A549 (cell line): Measurements from ENCODE around the gene SYCP1. TPM values are rescaled to one million over a fixed set of nuclear protein-coding genes. Genes with fewer than 3 reads are reported as not detected.

Experiments used
- ATAC-seq, 2 experiments: fragments of 200-7000 bp in 1 of 2; fragments of >200 bp in 1 of 2; cut with Nextera tagmentation in 1 of 2; cut with Tn5 transposase in 1 of 2; 3 replicates each; pipeline versions ENCODE4 v1.8.0 to v1.9.1; 2018 to 2020; ENCODE audit warnings: mild to moderate bottlenecking in 1 of 2, moderate library complexity in 1 of 2
- CTCF ChIA-PET: fragments of 300-600 bp; sonication (Branson Sonifier 250); formaldehyde crosslinking; extraction: SDS; loops from one replicate; lab custom pipeline; 2021; ENCODE audit warnings: antibody characterized with exemption, inconsistent platforms; lab: Yijun Ruan, JAX
- POLR2A ChIA-PET: fragments of 350-600 bp; formaldehyde crosslinking; extraction: SDS; loops from one replicate; lab custom pipeline; 2021; ENCODE audit warnings: antibody characterized with exemption, inconsistent platforms; lab: Yijun Ruan, JAX
- DNase-seq, 2 experiments: peaks; one replicate each; pipeline versions ENCODE4 v3.0.0 to v3.0.0-alpha.2; 2011 to 2016; ENCODE audit warnings: low read depth in 1 of 2, low spot score in 1 of 2
- FAIRE-seq: peaks from 2 replicates; lab custom pipeline; 2011; peaks lifted over from hg19 to GRCh38; lab: Jason Lieb, UNC
- H3K27ac ChIP-seq, 2 experiments: fragments of >200 bp; sonication (Bioruptor Twin); formaldehyde crosslinking; 3 replicates each; pipeline ENCODE4 v1.5.1; 2016 to 2017
- H3K4me1 ChIP-seq: fragments of >200 bp; sonication (Bioruptor Twin); formaldehyde crosslinking; 3 replicates; pipeline ENCODE4 v1.6.1; 2016
- H3K4me2 ChIP-seq: fragments of >200 bp; sonication (Bioruptor Twin); formaldehyde crosslinking; 3 replicates; pipeline ENCODE4 v1.6.1; 2016
- H3K4me3 ChIP-seq: fragments of >200 bp; sonication (Bioruptor Twin); formaldehyde crosslinking; 3 replicates; pipeline ENCODE4 v1.5.1; 2016
- H3K9me3 ChIP-seq: fragments of >200 bp; sonication (Bioruptor Twin); formaldehyde crosslinking; 3 replicates; pipeline ENCODE4 v1.6.1; 2016
- CHD4 ChIP-seq: fragments of 200-600 bp; sonication (generic); IDR thresholded peaks from 2 replicates; pipeline ENCODE4 v1.6.1; 2016; ENCODE audit warnings: antibody characterized with exemption, mild to moderate bottlenecking, borderline replicate concordance
- E2F6 ChIP-seq: IDR thresholded peaks from 2 replicates; pipeline ENCODE4 v1.6.1; 2012; ENCODE audit warnings: low read depth, borderline replicate concordance
- EHF ChIP-seq: fragments of 250-450 bp; sonication (Bioruptor Pico); IDR thresholded peaks from 2 replicates; pipeline ENCODE4 v1.5.0; 2020; ENCODE audit warnings: mild to moderate bottlenecking
- EP300 ChIP-seq, 2 experiments: fragments of >200 bp; sonication (Bioruptor Twin); formaldehyde crosslinking; IDR thresholded peaks; 2 replicates in 1 of 2; 3 replicates in 1 of 2; pipeline ENCODE4 v1.6.1; 2016 to 2017
- ESRRA ChIP-seq: fragments of 150-350 bp; IDR thresholded peaks from 2 replicates; pipeline ENCODE4 v1.6.1; 2014; ENCODE audit warnings: mild to moderate bottlenecking, low read length, borderline replicate concordance
- FOSL2 ChIP-seq, 2 experiments: fragments of 450-650 bp in 1 of 2; fragments of >200 bp in 1 of 2; sonication (Bioruptor Twin) in 1 of 2; formaldehyde crosslinking; IDR thresholded peaks; 2 replicates each; pipeline versions ENCODE4 v1.5.0 to v1.6.1; 2016 to 2020; ENCODE audit warnings: mild to moderate bottlenecking in 1 of 2, moderate library complexity in 1 of 2
- HOXB13 ChIP-seq: fragments of 250-450 bp; sonication (Bioruptor Pico); IDR thresholded peaks from 2 replicates; pipeline ENCODE4 v1.5.0; 2020; ENCODE audit warnings: low read depth, mild to moderate bottlenecking, moderate library complexity
- JUN ChIP-seq, 2 experiments: fragments of >200 bp; sonication (Bioruptor Twin); formaldehyde crosslinking; IDR thresholded peaks; 2 replicates in 1 of 2; 3 replicates in 1 of 2; pipeline ENCODE4 v1.6.1; 2016 to 2017
- MAFK ChIP-seq: fragments of 450-650 bp; IDR thresholded peaks from 2 replicates; pipeline ENCODE4 v1.6.1; 2014; ENCODE audit not compliant: partially characterized antibody
- MYC ChIP-seq: IDR thresholded peaks from 2 replicates; pipeline ENCODE4 v1.6.1; 2012; ENCODE audit warnings: mild to moderate bottlenecking, inconsistent platforms, low read length, improper control_type of control experiment, borderline replicate concordance
- NPAS2 ChIP-seq: fragments of 250-450 bp; sonication (Bioruptor Pico); IDR thresholded peaks from 2 replicates; pipeline ENCODE4 v1.8.0; 2022; ENCODE audit warnings: mild to moderate bottlenecking, moderate library complexity, borderline replicate concordance
- NR3C1 ChIP-seq: fragments of >200 bp; sonication (Bioruptor Twin); formaldehyde crosslinking; IDR thresholded peaks from 3 replicates; pipeline ENCODE4 v1.6.1; 2017
- RARB ChIP-seq: fragments of 250-450 bp; sonication (Bioruptor Pico); IDR thresholded peaks from 2 replicates; pipeline ENCODE4 v1.8.0; 2021; ENCODE audit warnings: mild to moderate bottlenecking, moderate library complexity
- TP53 ChIP-seq: fragments of 250-450 bp; sonication (Bioruptor Pico); IDR thresholded peaks from 2 replicates; pipeline ENCODE4 v1.5.0; 2021; ENCODE audit warnings: mild to moderate bottlenecking, moderate library complexity
- USF2 ChIP-seq: fragments of 450-650 bp; IDR thresholded peaks from 2 replicates; pipeline ENCODE4 v1.6.1; 2014; ENCODE audit warnings: antibody characterized with exemption
- ZC3H11A ChIP-seq: fragments of 450-650 bp; IDR thresholded peaks from 2 replicates; pipeline ENCODE4 v1.6.1; 2014; ENCODE audit warnings: antibody characterized with exemption, mild to moderate bottlenecking
- ZNF302 ChIP-seq: fragments of 250-450 bp; sonication (Bioruptor Pico); IDR thresholded peaks from 2 replicates; pipeline ENCODE4 v1.9.0; 2021; ENCODE audit warnings: inconsistent platforms, mild to moderate bottlenecking, moderate library complexity
- ZSCAN20 ChIP-seq: fragments of 250-450 bp; sonication (Bioruptor Pico); IDR thresholded peaks from 2 replicates; pipeline ENCODE4 v1.8.0; 2022; ENCODE audit warnings: mild to moderate bottlenecking, moderate library complexity
- WGBS: methylation state at CpG from one replicate; pipeline ENCODE4 v1.1.6; 2017; ENCODE audit errors: missing lambda C conversion rate; 5-methylcytosine and 5-hydroxymethylcytosine counted together
- polyA minus RNA-seq: library from RNA; depleted of rRNA, polyadenylated mRNA; stranded (reverse); fragments of >200 nt; gene quantifications from 2 replicates; pipeline ENCODE4 v1.2.3, GENCODE V29; 2011; rRNA and poly(A)+ RNA removed
- polyA plus RNA-seq, 4 experiments: library from polyadenylated mRNA; depleted of rRNA in 3 of 4; stranded (reverse); fragments of >200 nt; fragmentation: RNase III in 1 of 4; extraction: RNeasy Plus Mini Kit Qiagen cat#74134 plus additional on column Dnase treatment in 1 of 4; gene quantifications; 2 replicates in 3 of 4; 3 replicates in 1 of 4; pipeline ENCODE4 v1.2.3, GENCODE V29; 2011 to 2017

Gene SYCP1
- polyA plus RNA-seq (2011; rRNA removed) (not detected in 2 replicates), polyA plus RNA-seq (2017; fragmentation: RNase III; extraction: RNeasy Plus Mini Kit Qiagen cat#74134 plus additional on column Dnase treatment) (not detected in 3 replicates), polyA minus RNA-seq (not detected in 2 replicates)
- polyA plus RNA-seq (2012; cell fraction: cytosol; rRNA removed), result not detected in 2 replicates
- not detected in 2 replicates for polyA plus RNA-seq (2012; cell fraction: nucleus; rRNA removed)

- H3K27ac ChIP-seq, result no peak within 1 kb of the TSS
- no peak for FAIRE-seq
- WGBS, result 77% methylated on average over 39 of the region's 40 CpGs
- POLR2A ChIA-PET, result no interaction called here
- CTCF ChIA-PET, result interaction anchor here (0.7 kb wide), 1 partner anchor 283 kb away, joined by 3 read pairs; no protein-coding TSS in a partner anchor
- no peak for ATAC-seq
- H3K4me2 ChIP-seq, result no peak within 1 kb of the TSS
- no peak for DNase-seq
- H3K4me1 ChIP-seq, result no peaks in the 10 kb centered on the region
- H3K9me3 ChIP-seq, result no peaks in the 10 kb centered on the region
- H3K4me3 ChIP-seq, result no peak within 1 kb of the TSS
- TF ChIP-seq EHF (no peak), CHD4 (no peak), JUN (IDR thresholded peaks at IDR 0.05) (no peak), MYC (no peak), EP300 (IDR thresholded peaks at IDR 0.05) (no peak), HOXB13 (no peak), NPAS2 (CRISPR knock-in tag) (no peak), ZNF302 (CRISPR knock-in tag) (no peak), FOSL2 (IDR thresholded peaks at IDR 0.05) (no peak), FOSL2 (CRISPR knock-in tag; IDR thresholded peaks at IDR 0.05) (no peak)
Observed at GRCh38 chr1:114854693-114855320, at the start of gene SYCP1. Gene SYCP1, plus strand, starts transcription at chr1:114854863. Its CDS starts 602 bp downstream, at chr1:114855465.

- WGBS, result 28% methylated on average over 3 of the region's 3 CpGs
- TF ChIP-seq ESRRA, result no peak
- ChIA-PET POLR2A (no interaction called here), CTCF (no interaction called here)
- Histone ChIP-seq H3K4me1 (no peaks in the 10 kb centered on the region), H3K27ac (no peak overlapping the region), H3K9me3 (no peaks in the 10 kb centered on the region), H3K4me3 (no peak overlapping the region), H3K4me2 (no peak overlapping the region)
- no peak for FAIRE-seq
- ATAC-seq, result no peak
- DNase-seq, result no peak
Observed at GRCh38 chr1:114819869-114820268, 34.8 kb upstream of the SYCP1 start.

GRCh38 chr1:114820392-114820791, 34.3 kb upstream of the SYCP1 start:
- DNase-seq (no peak), FAIRE-seq (no peak), ATAC-seq (no peak)
- Histone ChIP-seq H3K9me3 (no peaks in the 10 kb centered on the region), H3K4me3 (no peak overlapping the region), H3K27ac (no peak overlapping the region), H3K4me1 (no peaks in the 10 kb centered on the region), H3K4me2 (no peak overlapping the region)
- WGBS, result 21% methylated on average over 2 of the region's 2 CpGs
- ChIA-PET POLR2A (no interaction called here), CTCF (no interaction called here)
- TF ChIP-seq USF2, result peak; percentile 36
- no peak for TF ChIP-seq RARB
- no peak for TF ChIP-seq NR3C1

GRCh38 chr1:114821978-114822377, 32.7 kb upstream of the SYCP1 start:
- CTCF ChIA-PET, result no interaction called here
- no peak for DNase-seq
- no peaks in the 10 kb centered on the region for H3K9me3 ChIP-seq
- TF ChIP-seq E2F6, result no peak
- TF ChIP-seq TP53 (CRISPR knock-in tag), result no peak
- TF ChIP-seq USF2, result no peak
- TF ChIP-seq MYC, result no peak
- TF ChIP-seq ZSCAN20, result no peak
- TF ChIP-seq MAFK, result no peak
- no peak for TF ChIP-seq RARB
- no peak for TF ChIP-seq HOXB13
- TF ChIP-seq FOSL2 (IDR thresholded peaks at IDR 0.05), result no peak
- no peak for TF ChIP-seq FOSL2 (CRISPR knock-in tag; IDR thresholded peaks at IDR 0.05)
- TF ChIP-seq ZC3H11A, result no peak
- TF ChIP-seq, all 56 proteins: peak for 0
- Histone ChIP-seq H3K4me1 (no peaks in the 10 kb centered on the region), H3K27ac (no peak overlapping the region), H3K4me3 (no peak overlapping the region), H3K4me2 (no peak overlapping the region)
- FAIRE-seq (no peak), ATAC-seq (no peak)
- POLR2A ChIA-PET, result no interaction called here
